ENCODE data around the gene RPTOR. TPM values are rescaled to one million over a fixed set of nuclear protein-coding genes. Genes with fewer than 3 reads are reported as not detected.
"Not testable (repeated sequence)": the region's sequence is repeated elsewhere in the genome, so short reads cannot be mapped to it uniquely, and the experiment has no call there.

RPTOR gene
- total RNA-seq, 1 donor from 2014 or later: 53.7 TPM

- Mint-ChIP-seq H3K36me3 (no peaks in the 10 kb centered on the region), H3K27me3 (ENCODE audit: low read depth) (peaks cover 56% of the 10 kb centered on the region), H3K4me1 (peaks cover 8% of the 10 kb centered on the region), H3K27ac (no peak overlapping the region), H3K9me3 (no peaks in the 10 kb centered on the region), H3K4me3 (no peak overlapping the region)
- DNase-seq (ENCODE audit: low spot score in 2 of 2, unreplicated experiment in 2 of 2): no peak
- TF ChIP-seq, protein P1, sequence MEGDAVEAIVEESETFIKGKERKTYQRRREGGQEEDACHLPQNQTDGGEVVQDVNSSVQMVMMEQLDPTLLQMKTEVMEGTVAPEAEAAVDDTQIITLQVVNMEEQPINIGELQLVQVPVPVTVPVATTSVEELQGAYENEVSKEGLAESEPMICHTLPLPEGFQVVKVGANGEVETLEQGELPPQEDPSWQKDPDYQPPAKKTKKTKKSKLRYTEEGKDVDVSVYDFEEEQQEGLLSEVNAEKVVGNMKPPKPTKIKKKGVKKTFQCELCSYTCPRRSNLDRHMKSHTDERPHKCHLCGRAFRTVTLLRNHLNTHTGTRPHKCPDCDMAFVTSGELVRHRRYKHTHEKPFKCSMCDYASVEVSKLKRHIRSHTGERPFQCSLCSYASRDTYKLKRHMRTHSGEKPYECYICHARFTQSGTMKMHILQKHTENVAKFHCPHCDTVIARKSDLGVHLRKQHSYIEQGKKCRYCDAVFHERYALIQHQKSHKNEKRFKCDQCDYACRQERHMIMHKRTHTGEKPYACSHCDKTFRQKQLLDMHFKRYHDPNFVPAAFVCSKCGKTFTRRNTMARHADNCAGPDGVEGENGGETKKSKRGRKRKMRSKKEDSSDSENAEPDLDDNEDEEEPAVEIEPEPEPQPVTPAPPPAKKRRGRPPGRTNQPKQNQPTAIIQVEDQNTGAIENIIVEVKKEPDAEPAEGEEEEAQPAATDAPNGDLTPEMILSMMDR (IDR thresholded peaks at IDR 0.05; ENCODE audit: unreplicated experiment): no peak
Observed at GRCh38 chr17:80504686-80505413, 39.8 kb upstream of the RPTOR start.

DNA sequence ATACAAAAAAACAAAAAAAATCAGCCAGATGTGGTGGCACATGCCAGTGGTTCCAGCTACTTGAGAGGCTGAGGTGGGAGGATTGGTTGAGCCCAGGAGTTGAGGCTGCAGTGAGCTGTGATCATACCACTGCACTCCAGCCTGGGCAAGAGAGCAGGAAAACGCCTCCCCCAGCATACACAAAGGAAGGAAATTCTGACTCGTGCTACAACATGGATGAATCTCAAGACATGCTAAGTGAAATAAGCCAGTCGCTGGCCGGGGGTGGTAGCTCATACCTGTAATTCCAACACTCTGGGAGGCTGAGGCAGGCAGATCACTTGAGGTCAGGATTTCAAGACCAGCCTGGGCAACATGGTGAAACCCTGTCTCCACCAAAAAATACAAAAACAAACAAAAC, 37.5 kb upstream of the RPTOR start:
- DNase-seq (ENCODE audit: low spot score in 2 of 2, unreplicated experiment in 2 of 2); H3K4me1 Mint-ChIP-seq; H3K36me3 Mint-ChIP-seq; H3K9me3 Mint-ChIP-seq; H3K4me3 Mint-ChIP-seq; H3K27ac Mint-ChIP-seq: not testable (repeated sequence)
- peaks cover 40% of the 10 kb centered on the region for H3K27me3 Mint-ChIP-seq (ENCODE audit: low read depth)

- Mint-ChIP-seq H3K9me3 (no peaks in the 10 kb centered on the region), H3K36me3 (no peaks in the 10 kb centered on the region), H3K27ac (no peak overlapping the region), H3K4me3 (no peak overlapping the region), H3K4me1 (no peaks in the 10 kb centered on the region), H3K27me3 (ENCODE audit: low read depth) (peaks cover 39% of the 10 kb centered on the region)
- TF ChIP-seq, protein P1 (IDR thresholded peaks at IDR 0.05; ENCODE audit: unreplicated experiment): no peak
- no peak for DNase-seq (ENCODE audit: low spot score in 2 of 2, unreplicated experiment in 2 of 2)
Observed at GRCh38 chr17:80507965-80508364, 36.7 kb upstream of the RPTOR start.

DNA sequence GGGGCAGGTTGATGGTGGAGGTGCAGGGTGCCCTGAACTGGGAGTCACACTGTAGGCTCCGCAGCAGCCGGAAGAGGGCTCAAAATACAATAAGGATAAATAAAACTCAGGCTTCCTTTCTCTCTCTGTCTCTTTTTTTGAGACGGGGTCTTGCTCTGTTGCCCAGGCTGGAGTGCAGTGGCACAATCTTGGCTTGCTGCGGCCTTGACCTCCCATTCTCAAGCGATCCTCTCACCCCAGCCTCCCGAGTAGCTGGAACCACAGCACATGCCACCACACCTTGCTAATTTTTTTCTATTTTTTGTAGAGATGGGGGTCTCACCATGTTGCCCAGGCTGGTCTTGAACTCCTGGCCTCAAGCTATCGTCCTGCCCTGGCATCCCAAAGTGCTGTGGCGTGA, 35.3 kb upstream of the RPTOR start:
- Mint-ChIP-seq H3K27ac (no peak overlapping the region), H3K36me3 (no peaks in the 10 kb centered on the region), H3K4me1 (no peaks in the 10 kb centered on the region), H3K9me3 (no peaks in the 10 kb centered on the region), H3K4me3 (no peak overlapping the region), H3K27me3 (ENCODE audit: low read depth) (peaks cover 39% of the 10 kb centered on the region)
- DNase-seq (ENCODE audit: low spot score in 2 of 2, unreplicated experiment in 2 of 2): no peak
- TF ChIP-seq, protein P1 (IDR thresholded peaks at IDR 0.05; ENCODE audit: unreplicated experiment): no peak

DNA sequence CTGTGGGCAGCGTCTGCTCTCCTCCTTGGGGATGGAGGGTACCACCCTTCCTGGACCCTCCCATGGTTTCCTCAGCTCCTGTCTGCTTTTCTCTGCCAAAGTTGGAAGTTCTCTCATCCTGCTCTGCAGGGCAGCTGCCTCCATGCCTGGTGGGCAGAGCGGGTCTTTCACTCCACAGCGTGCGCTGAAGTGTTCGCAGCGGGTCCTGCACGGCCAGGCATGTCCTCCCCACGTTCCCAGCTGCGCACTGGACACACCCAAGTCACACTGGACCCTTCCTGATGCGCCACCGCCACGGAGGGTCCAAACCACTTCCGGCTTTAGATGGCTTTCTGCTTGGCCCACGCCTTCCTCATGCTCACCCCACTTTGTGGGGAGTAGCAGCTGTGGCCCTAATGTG, 34.5 kb upstream of the RPTOR start:
- H3K36me3 Mint-ChIP-seq: no peaks in the 10 kb centered on the region
- H3K9me3 Mint-ChIP-seq: no peaks in the 10 kb centered on the region
- H3K4me1 Mint-ChIP-seq: no peaks in the 10 kb centered on the region
- H3K27me3 Mint-ChIP-seq (ENCODE audit: low read depth): peaks cover 35% of the 10 kb centered on the region
- no peak overlapping the region for H3K4me3 Mint-ChIP-seq
- DNase-seq (ENCODE audit: low spot score in 2 of 2, unreplicated experiment in 2 of 2): no peak
- TF ChIP-seq, protein P1 (IDR thresholded peaks at IDR 0.05; ENCODE audit: unreplicated experiment): no peak
- no peak overlapping the region for H3K27ac Mint-ChIP-seq

DNA sequence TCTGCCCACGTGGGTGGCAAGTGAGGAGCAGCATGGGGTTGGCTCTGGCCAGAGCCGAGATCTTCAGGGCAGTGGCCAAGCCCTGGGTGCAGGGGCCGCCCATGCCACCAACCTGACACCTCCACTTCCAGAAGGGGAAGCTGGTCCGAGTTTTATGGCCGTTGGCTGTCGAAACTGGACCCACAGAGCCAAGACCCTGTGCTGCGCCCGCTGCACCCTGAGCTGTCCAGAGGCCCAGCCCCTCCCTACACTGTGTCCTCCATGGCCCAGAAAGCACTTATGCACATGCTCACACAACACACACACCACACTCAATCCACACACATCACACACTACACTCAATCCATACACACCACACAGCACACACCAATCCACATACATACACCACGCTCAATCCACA, 33.9 kb upstream of the RPTOR start:
- Mint-ChIP-seq H3K36me3 (no peaks in the 10 kb centered on the region), H3K4me3 (no peak overlapping the region), H3K4me1 (no peaks in the 10 kb centered on the region), H3K9me3 (no peaks in the 10 kb centered on the region), H3K27ac (no peak overlapping the region), H3K27me3 (ENCODE audit: low read depth) (peaks cover 28% of the 10 kb centered on the region)
- no peak for DNase-seq (ENCODE audit: low spot score in 2 of 2, unreplicated experiment in 2 of 2)
- TF ChIP-seq, protein P1 (IDR thresholded peaks at IDR 0.05; ENCODE audit: unreplicated experiment): no peak

All from mesothelial cell of epicardium (in vitro differentiated cells).